Loucy (cell line): Measurements from ENCODE around the gene PEDS1.

Experiments
- H2AFZ ChIP-seq: fragments of 200-600 bp; sonication (generic); 2 replicates; pipeline ENCODE4 v1.6.0; 2016; ENCODE audit warnings: antibody characterized with exemption, mild to moderate bottlenecking, low read length, moderate library complexity
- H3F3A ChIP-seq: fragments of 200-600 bp; 2 replicates; pipeline ENCODE4 v1.6.0; 2016; ENCODE audit warnings: antibody characterized with exemption, low read depth, mild to moderate bottlenecking
- H3K27me3 ChIP-seq: fragments of 200-600 bp; sonication (generic); 2 replicates; pipeline ENCODE4 v1.6.1; 2014; ENCODE audit warnings: low read length, mild to moderate bottlenecking; ENCODE audit not compliant: insufficient read depth, poor library complexity, severe bottlenecking
- H3K36me3 ChIP-seq: fragments of 200-600 bp; sonication (generic); 2 replicates; pipeline ENCODE4 v1.6.1; 2016; ENCODE audit warnings: low read length; ENCODE audit not compliant: insufficient read depth
- H3K4me1 ChIP-seq: fragments of 200-600 bp; sonication (generic); 2 replicates; pipeline ENCODE4 v1.5.1; 2014; ENCODE audit warnings: low read length, mild to moderate bottlenecking; ENCODE audit not compliant: insufficient read depth, poor library complexity, severe bottlenecking
- H3K4me2 ChIP-seq: fragments of 200-600 bp; sonication (generic); 2 replicates; pipeline ENCODE4 v1.6.0; 2014; ENCODE audit warnings: antibody characterized with exemption, low read length, low read depth, mild to moderate bottlenecking; ENCODE audit not compliant: poor library complexity, severe bottlenecking
- H3K4me3 ChIP-seq: fragments of 200-600 bp; sonication (generic); 2 replicates; pipeline ENCODE4 v1.5.1; 2014; ENCODE audit warnings: low read length, mild to moderate bottlenecking, mixed read lengths; ENCODE audit not compliant: poor library complexity, severe bottlenecking
- H3K79me2 ChIP-seq: fragments of 200-600 bp; sonication (generic); 2 replicates; pipeline ENCODE4 v1.6.1; 2014; ENCODE audit warnings: low read length; ENCODE audit not compliant: insufficient read depth
- H3K9ac ChIP-seq: fragments of 200-600 bp; sonication (generic); 2 replicates; pipeline ENCODE4 v1.6.0; 2014; ENCODE audit warnings: mild to moderate bottlenecking, low read depth, low read length, moderate library complexity; ENCODE audit not compliant: poor library complexity, severe bottlenecking
- H3K9me2 ChIP-seq: fragments of 200-600 bp; sonication (generic); replicated peaks from 2 replicates; pipeline ENCODE4 v1.6.1; 2016; ENCODE audit warnings: low read depth, low read length, mixed read lengths
- H3K9me3 ChIP-seq: fragments of 200-600 bp; sonication (generic); 2 replicates; pipeline ENCODE4 v1.6.1; 2014; ENCODE audit warnings: mild to moderate bottlenecking, antibody characterized with exemption, low read length, low read depth; ENCODE audit not compliant: insufficient read depth
- H4K20me1 ChIP-seq: fragments of 200-600 bp; sonication (generic); 2 replicates; pipeline ENCODE4 v1.6.0; 2014; ENCODE audit warnings: antibody characterized with exemption, low read length, mild to moderate bottlenecking; ENCODE audit not compliant: insufficient read depth, poor library complexity, severe bottlenecking
- CTCF ChIP-seq: fragments of 200-600 bp; sonication (generic); conservative IDR thresholded peaks from 2 replicates; pipeline ENCODE4 v1.5.1; 2014; ENCODE audit warnings: mild to moderate bottlenecking, antibody characterized with exemption, low read length
- EZH2phosphoT487 ChIP-seq: fragments of 200-600 bp; IDR thresholded peaks from 2 replicates; pipeline ENCODE4 v1.6.1; 2018; ENCODE audit warnings: antibody characterized with exemption, mild to moderate bottlenecking, moderate library complexity, borderline replicate concordance

PEDS1 gene

GRCh38 chr20:50111120-50111828 is 42.2 kb downstream of the PEDS1 start:
- TF ChIP-seq CTCF: no peak
- TF ChIP-seq EZH2phosphoT487: no peak
- peak overlapping the region; percentile 95 for H3K4me3 ChIP-seq
- H3K9me3 ChIP-seq: no peaks in the 10 kb centered on the region
- H3K36me3 ChIP-seq: no peaks in the 10 kb centered on the region
- no peak overlapping the region for H2AFZ ChIP-seq
- H3K27me3 ChIP-seq: no peaks in the 10 kb centered on the region
- H3K9ac ChIP-seq: peak overlapping the region; percentile 79
- H3K79me2 ChIP-seq: peaks cover 78% of the 10 kb centered on the region
- peak overlapping the region; percentile 98 for H3K4me2 ChIP-seq
- peaks cover 13% of the 10 kb centered on the region for H3F3A ChIP-seq
- H4K20me1 ChIP-seq: peaks cover 59% of the 10 kb centered on the region
- peaks cover 69% of the 10 kb centered on the region for H3K4me1 ChIP-seq
- H3K9me2 ChIP-seq: no peaks in the 10 kb centered on the region

- no peaks in the 10 kb centered on the region for H3K27me3 ChIP-seq
- peak overlapping the region; percentile 98 for H3K4me2 ChIP-seq
- H3K4me1 ChIP-seq: peaks cover 72% of the 10 kb centered on the region
- H3K9ac ChIP-seq: peak overlapping the region; percentile 79
- peak overlapping the region; percentile 95 for H3K4me3 ChIP-seq
- H2AFZ ChIP-seq: no peak overlapping the region
- TF ChIP-seq CTCF (no peak), EZH2phosphoT487 (no peak)
- peaks cover 13% of the 10 kb centered on the region for H3F3A ChIP-seq
- no peaks in the 10 kb centered on the region for H3K36me3 ChIP-seq
- H3K9me3 ChIP-seq: no peaks in the 10 kb centered on the region
- peaks cover 68% of the 10 kb centered on the region for H4K20me1 ChIP-seq
- peaks cover 85% of the 10 kb centered on the region for H3K79me2 ChIP-seq
- no peaks in the 10 kb centered on the region for H3K9me2 ChIP-seq
Measured at GRCh38 chr20:50110141-50111047, 43.1 kb downstream of the PEDS1 start.

- Histone ChIP-seq H2AFZ (no peak overlapping the region), H3K9ac (no peak overlapping the region), H3K4me1 (peaks cover 63% of the 10 kb centered on the region), H3K9me2 (no peaks in the 10 kb centered on the region), H3K36me3 (no peaks in the 10 kb centered on the region), H3K9me3 (no peaks in the 10 kb centered on the region), H3K79me2 (peaks cover 87% of the 10 kb centered on the region), H3F3A (peaks cover 13% of the 10 kb centered on the region), H3K27me3 (no peaks in the 10 kb centered on the region), H3K4me3 (peak overlapping the region; percentile 56), H4K20me1 (peaks cover 74% of the 10 kb centered on the region), H3K4me2 (peak overlapping the region; percentile 72)
- TF ChIP-seq EZH2phosphoT487 (no peak), CTCF (no peak)
Measured at GRCh38 chr20:50108556-50109235, 44.8 kb downstream of the PEDS1 start.
